GM06990 (cell line): ENCODE results near the gene RAB11FIP4.

Experiments
- DNase-seq: peaks from one replicate; pipeline ENCODE4 v3.0.0-alpha.2; 2011; ENCODE audit not compliant: insufficient read length; ENCODE audit errors: extremely low read depth
- H3K27me3 ChIP-seq: replicated peaks from 2 replicates; pipeline ENCODE4 v1.6.0; 2011; ENCODE audit warnings: low read length; ENCODE audit not compliant: control insufficient read depth, insufficient read depth
- H3K36me3 ChIP-seq: 2 replicates; pipeline ENCODE4 v1.5.1; 2011; ENCODE audit warnings: low read length; ENCODE audit not compliant: control insufficient read depth, insufficient read depth
- H3K4me3 ChIP-seq: replicated peaks from 2 replicates; pipeline ENCODE4 v1.5.1; 2011; ENCODE audit warnings: low read depth, mild to moderate bottlenecking, control low read depth, low read length
- CTCF ChIP-seq: IDR thresholded peaks from 2 replicates; pipeline ENCODE4 v1.5.1; 2011; ENCODE audit warnings: low read length, control low read depth, mild to moderate bottlenecking, inconsistent platforms; ENCODE audit not compliant: insufficient read depth, poor library complexity, severe bottlenecking

Gene RAB11FIP4

GRCh38 chr17:31493656-31494155 is 102.2 kb downstream of the RAB11FIP4 start:
- Histone ChIP-seq H3K4me3 (peak overlapping the region; percentile 28), H3K36me3 (no peaks in the 10 kb centered on the region), H3K27me3 (no peaks in the 10 kb centered on the region)
- no peak for TF ChIP-seq CTCF
- DNase-seq, result no peak

DNA sequence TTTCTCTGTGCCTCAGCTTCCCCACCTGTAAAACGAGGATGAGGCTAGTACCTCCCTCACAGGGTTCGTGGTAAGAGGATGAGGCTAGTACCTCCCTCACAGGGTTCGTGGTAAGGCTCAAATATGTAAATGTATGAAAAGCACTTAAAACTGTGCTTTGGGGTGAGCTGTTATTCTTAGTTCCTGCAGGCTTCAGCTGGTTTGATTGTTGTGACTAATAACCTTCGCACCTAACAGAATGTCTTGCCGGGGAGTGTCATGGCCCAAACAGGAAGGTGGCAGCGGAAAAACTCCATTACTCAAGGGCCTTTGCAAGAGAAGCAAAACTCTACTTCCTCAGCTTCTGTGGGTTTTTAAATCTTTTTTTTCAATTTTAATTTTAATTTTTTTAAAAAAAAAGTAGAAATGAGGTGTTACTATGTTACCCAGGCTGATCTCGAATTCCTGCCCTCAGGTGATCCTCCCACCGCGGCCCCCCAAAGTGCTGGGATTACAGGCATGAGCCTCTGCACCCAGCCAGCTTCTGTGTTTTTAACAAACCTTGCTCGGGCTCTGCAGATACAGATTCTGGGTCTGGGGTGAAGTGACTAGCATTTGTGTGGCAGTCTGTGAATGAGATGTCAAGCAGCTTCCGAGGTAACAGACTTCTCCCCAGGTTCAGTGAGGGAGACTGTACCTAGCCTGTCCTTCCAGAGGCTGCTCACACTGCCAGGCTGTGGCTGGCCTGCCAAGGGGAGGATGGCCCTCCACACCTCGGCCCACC is 103.0 kb downstream of the RAB11FIP4 start:
- no peak for TF ChIP-seq CTCF
- DNase-seq, result peak; percentile 57
- H3K36me3 ChIP-seq, result no peaks in the 10 kb centered on the region
- H3K4me3 ChIP-seq, result peak overlapping the region; percentile 3; the same call in 1 of the 2 replicates
- no peaks in the 10 kb centered on the region for H3K27me3 ChIP-seq

- peak; percentile 41 for DNase-seq
- TF ChIP-seq CTCF, result no peak
- Histone ChIP-seq H3K36me3 (no peaks in the 10 kb centered on the region), H3K4me3 (peak overlapping the region; percentile 3; the same call in 1 of the 2 replicates), H3K27me3 (no peaks in the 10 kb centered on the region)
Measured at GRCh38 chr17:31495022-31495885, 103.8 kb downstream of the RAB11FIP4 start.

DNA sequence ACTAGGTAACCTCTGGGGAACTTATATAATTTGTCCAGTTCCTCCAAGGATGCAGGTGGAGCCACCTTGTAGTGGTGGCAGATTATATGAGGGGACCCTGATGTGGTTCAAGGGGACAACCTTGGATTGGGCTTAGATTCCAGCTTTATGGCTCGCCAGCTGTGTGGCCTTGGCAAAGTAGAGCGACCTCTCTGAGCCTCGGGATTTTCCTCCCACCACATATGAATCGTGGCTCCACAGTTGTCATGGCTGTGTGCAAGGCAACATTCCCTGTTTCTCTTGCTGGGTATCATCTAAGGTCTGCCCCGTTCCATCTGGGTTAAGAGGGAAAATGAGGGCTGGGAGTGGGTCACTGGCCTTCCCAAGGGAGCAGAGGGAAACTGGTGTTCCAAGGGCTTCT is 104.6 kb downstream of the RAB11FIP4 start:
- no peak for DNase-seq
- Histone ChIP-seq H3K36me3 (no peaks in the 10 kb centered on the region), H3K4me3 (no peak overlapping the region), H3K27me3 (no peaks in the 10 kb centered on the region)
- TF ChIP-seq CTCF, result no peak

DNA sequence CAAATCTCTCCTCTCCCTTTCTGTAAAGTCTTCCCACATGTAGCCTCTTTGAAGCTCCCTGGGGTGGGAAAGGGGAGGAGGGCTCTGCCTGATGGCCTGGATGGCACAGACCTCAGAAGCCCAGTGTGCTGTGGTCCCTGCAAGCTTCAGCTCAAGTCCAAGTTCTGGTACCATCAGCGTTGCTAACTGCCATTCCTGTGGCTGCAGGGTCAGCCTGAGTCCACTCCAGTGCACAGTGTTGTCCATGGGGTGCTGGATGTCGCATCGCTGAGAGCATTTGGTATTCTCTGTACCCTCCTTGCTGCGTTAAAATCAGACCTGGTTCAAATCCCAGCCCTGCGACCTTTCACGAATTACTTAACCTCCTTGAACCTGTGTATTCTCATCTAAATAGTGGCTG is 105.1 kb downstream of the RAB11FIP4 start:
- no peak for TF ChIP-seq CTCF
- H3K36me3 ChIP-seq, result no peaks in the 10 kb centered on the region
- no peak for DNase-seq
- H3K27me3 ChIP-seq, result no peaks in the 10 kb centered on the region
- no peak overlapping the region for H3K4me3 ChIP-seq
